Measurements from ENCODE around the gene BIRC7. TPM values are rescaled to one million over a fixed set of nuclear protein-coding genes. Genes with fewer than 3 reads are reported as not detected.

Gene BIRC7
- total RNA-seq, 4 donors from 2014 or later: not detected

DNA sequence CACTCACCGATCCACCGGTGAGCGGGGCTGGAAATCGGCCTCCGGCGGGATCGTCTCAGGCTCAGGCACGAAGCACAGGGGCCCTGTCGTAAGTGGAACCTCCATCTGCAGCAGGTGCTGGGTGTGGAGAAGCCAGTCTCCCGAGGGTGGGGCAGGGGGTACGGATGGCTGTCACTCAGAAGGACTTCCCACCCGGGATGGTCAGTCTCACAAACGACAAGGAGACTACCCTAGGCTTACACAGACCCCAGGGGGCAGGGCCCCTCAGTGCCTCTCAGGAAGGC lies 47.6 kb upstream of the BIRC7 start:
- intact Hi-C loops (cut with DNase I): no loop called here
- peaks cover 0 to 8% (median 0%) of the 10 kb centered on the region in 4 donors for H3K27me3 ChIP-seq
- no peak overlapping the region for H3K4me3 ChIP-seq
- WGBS: 88% methylated on average over 9 of the region's 13 CpGs
- no peaks in the 10 kb centered on the region for H3K9me3 ChIP-seq
- no peaks in the 10 kb centered on the region for H3K4me1 ChIP-seq
- TF ChIP-seq EP300 (IDR thresholded peaks at IDR 0.05): no peak
- TF ChIP-seq POLR2A (IDR thresholded peaks at IDR 0.05; ENCODE audit: low read depth): no peak
- TF ChIP-seq, protein P1, sequence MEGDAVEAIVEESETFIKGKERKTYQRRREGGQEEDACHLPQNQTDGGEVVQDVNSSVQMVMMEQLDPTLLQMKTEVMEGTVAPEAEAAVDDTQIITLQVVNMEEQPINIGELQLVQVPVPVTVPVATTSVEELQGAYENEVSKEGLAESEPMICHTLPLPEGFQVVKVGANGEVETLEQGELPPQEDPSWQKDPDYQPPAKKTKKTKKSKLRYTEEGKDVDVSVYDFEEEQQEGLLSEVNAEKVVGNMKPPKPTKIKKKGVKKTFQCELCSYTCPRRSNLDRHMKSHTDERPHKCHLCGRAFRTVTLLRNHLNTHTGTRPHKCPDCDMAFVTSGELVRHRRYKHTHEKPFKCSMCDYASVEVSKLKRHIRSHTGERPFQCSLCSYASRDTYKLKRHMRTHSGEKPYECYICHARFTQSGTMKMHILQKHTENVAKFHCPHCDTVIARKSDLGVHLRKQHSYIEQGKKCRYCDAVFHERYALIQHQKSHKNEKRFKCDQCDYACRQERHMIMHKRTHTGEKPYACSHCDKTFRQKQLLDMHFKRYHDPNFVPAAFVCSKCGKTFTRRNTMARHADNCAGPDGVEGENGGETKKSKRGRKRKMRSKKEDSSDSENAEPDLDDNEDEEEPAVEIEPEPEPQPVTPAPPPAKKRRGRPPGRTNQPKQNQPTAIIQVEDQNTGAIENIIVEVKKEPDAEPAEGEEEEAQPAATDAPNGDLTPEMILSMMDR (IDR thresholded peaks at IDR 0.05): no peak
- no peak for TF ChIP-seq POLR2AphosphoS5 (IDR thresholded peaks at IDR 0.05)
- no peak overlapping the region for H3K27ac ChIP-seq (replicated peaks in 1 of 4)
- DNase-seq (ENCODE audit: extremely low spot score): no peak
- H3K36me3 ChIP-seq: no peaks in the 10 kb centered on the region

DNA sequence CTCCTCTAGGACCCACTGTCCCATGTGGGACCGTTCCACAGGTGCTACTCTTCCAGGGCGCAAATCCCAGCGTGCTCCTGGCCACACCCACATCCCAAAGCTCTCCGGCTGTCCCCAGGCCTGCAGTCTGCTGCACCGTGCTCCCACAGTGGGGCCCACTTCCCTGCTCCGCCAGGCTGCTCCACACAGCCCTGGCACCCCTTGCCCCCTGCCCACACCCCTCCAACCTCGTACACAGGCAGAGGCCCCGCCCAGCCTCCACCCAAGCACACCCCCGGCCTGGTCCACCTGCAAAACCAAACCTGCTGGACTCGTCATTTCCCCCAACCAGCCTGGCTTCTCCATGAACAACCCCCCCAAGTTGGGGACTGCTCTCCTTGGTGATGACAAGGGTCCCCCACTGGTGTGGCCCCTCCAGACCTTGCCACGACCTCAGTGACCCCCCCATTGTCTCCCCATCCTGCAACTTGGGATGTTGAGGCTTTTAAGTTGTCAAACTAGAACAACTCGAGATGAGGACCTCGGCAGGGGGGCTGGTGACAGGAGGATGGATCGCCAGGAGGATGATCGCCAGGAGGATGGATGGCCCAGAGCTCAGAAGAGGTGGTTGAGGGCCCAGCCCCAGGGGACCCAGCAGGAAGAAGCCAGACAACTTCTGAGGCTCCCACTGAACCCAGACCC lies 46.9 kb upstream of the BIRC7 start:
- Histone ChIP-seq H3K27ac (replicated peaks in 1 of 4) (no peak overlapping the region), H3K36me3 (no peaks in the 10 kb centered on the region), H3K4me1 (no peaks in the 10 kb centered on the region), H3K9me3 (no peaks in the 10 kb centered on the region), H3K4me3 (no peak overlapping the region), H3K27me3 (peaks cover 0 to under 1% (median 0%) of the 10 kb centered on the region in 4 donors)
- intact Hi-C loops (cut with DNase I): no loop called here
- 65% methylated on average over 15 of the region's 15 CpGs for WGBS
- TF ChIP-seq, protein P1 (IDR thresholded peaks at IDR 0.05): no peak
- no peak for TF ChIP-seq EP300 (IDR thresholded peaks at IDR 0.05)
- TF ChIP-seq POLR2A (IDR thresholded peaks at IDR 0.05; ENCODE audit: low read depth): no peak
- no peak for TF ChIP-seq POLR2AphosphoS5 (IDR thresholded peaks at IDR 0.05)
- DNase-seq (ENCODE audit: extremely low spot score): no peak

DNA sequence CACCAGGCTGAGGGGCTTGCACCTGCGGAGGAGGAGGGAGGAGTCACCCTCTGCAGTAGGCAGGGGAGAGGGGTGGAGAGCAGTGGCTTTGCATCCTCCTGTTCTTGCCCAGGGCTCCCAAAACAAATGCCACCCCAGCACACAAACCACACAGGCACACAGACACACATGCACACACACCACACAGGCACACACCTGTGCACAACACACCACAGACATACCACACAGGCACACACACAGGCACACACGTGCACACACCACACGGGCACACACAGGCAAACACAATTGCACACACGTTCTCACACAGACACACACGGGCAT lies 46.4 kb upstream of the BIRC7 start:
- H3K9me3 ChIP-seq: no peaks in the 10 kb centered on the region
- no peaks in the 10 kb centered on the region for H3K4me1 ChIP-seq
- no peak for DNase-seq (ENCODE audit: extremely low spot score)
- intact Hi-C loops (cut with DNase I): no loop called here
- TF ChIP-seq EP300 (IDR thresholded peaks at IDR 0.05): no peak
- no peak for TF ChIP-seq POLR2A (IDR thresholded peaks at IDR 0.05; ENCODE audit: low read depth)
- TF ChIP-seq POLR2AphosphoS5 (IDR thresholded peaks at IDR 0.05): no peak
- TF ChIP-seq, protein P1 (IDR thresholded peaks at IDR 0.05): no peak
- no peaks in the 10 kb centered on the region for H3K27me3 ChIP-seq
- peaks cover 0 to 1% (median under 1%) of the 10 kb centered on the region in 4 donors for H3K36me3 ChIP-seq
- WGBS: 79% methylated on average over 5 of the region's 5 CpGs
- H3K4me3 ChIP-seq: no peak overlapping the region
- H3K27ac ChIP-seq (replicated peaks in 1 of 4): no peak overlapping the region

DNA sequence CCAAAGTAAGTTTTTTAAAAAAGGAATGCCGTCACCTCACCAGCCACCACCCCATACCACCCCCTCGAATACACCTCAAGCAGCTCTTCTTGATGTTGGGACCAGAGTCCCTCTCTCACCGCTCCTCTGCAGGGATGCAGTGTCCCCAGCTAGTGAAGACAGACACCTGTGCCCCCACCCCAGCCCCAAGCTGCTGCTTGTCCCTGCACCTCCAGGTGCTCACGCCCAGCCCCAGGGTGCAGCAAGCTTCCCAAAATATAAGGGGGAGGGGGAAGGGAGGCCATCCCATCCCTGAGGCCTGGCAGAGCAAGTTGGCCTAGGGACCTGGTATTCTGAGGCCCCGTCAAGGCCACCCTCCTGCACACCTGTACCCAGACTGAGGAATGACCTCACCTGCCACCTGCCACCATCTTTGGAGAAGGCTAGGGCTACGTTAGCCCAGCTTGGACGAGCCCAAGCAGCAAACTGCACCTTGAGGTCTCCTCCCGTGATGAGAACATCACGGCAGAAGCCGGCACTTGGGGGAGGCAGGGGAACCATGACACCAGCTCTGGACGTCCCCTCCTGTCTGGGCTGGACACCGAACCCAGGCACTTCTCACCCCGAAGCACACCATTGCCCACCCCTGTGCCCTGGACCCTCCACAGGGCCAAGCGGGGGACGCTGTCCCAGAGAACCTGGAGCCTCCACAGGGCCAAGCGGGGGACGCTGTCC lies 45.7 kb upstream of the BIRC7 start:
- intact Hi-C loops (cut with DNase I): no loop called here
- Histone ChIP-seq H3K9me3 (no peaks in the 10 kb centered on the region), H3K27ac (replicated peaks in 1 of 4) (no peak overlapping the region), H3K4me3 (no peak overlapping the region), H3K4me1 (no peaks in the 10 kb centered on the region), H3K27me3 (no peaks in the 10 kb centered on the region), H3K36me3 (peaks cover 3 to 8% (median 5%) of the 10 kb centered on the region in 4 donors)
- WGBS: 94% methylated on average over 15 of the region's 17 CpGs
- no peak for DNase-seq (ENCODE audit: extremely low spot score)
- TF ChIP-seq POLR2A (IDR thresholded peaks at IDR 0.05; ENCODE audit: low read depth) (no peak), EP300 (IDR thresholded peaks at IDR 0.05) (no peak), POLR2AphosphoS5 (IDR thresholded peaks at IDR 0.05) (no peak)
- TF ChIP-seq, protein P1 (IDR thresholded peaks at IDR 0.05): no peak
